A549 (cell line): Measurements from ENCODE around the gene MBNL3. TPM values are rescaled to one million over a fixed set of nuclear protein-coding genes. Genes with fewer than 3 reads are reported as not detected.

Experiments
- ATAC-seq, 2 experiments: fragments of 200-7000 bp in 1 of 2; fragments of >200 bp in 1 of 2; cut with Nextera tagmentation in 1 of 2; cut with Tn5 transposase in 1 of 2; 3 replicates each; pipeline versions ENCODE4 v1.8.0 to v1.9.1; 2018 to 2020; ENCODE audit warnings: mild to moderate bottlenecking in 1 of 2, moderate library complexity in 1 of 2
- CTCF ChIA-PET: fragments of 300-600 bp; sonication (Branson Sonifier 250); formaldehyde crosslinking; extraction: SDS; loops from one replicate; lab custom pipeline; 2021; ENCODE audit warnings: antibody characterized with exemption, inconsistent platforms; lab: Yijun Ruan, JAX
- POLR2A ChIA-PET: fragments of 350-600 bp; formaldehyde crosslinking; extraction: SDS; loops from one replicate; lab custom pipeline; 2021; ENCODE audit warnings: antibody characterized with exemption, inconsistent platforms; lab: Yijun Ruan, JAX
- DNase-seq, 2 experiments: peaks; one replicate each; pipeline versions ENCODE4 v3.0.0 to v3.0.0-alpha.2; 2011 to 2016; ENCODE audit warnings: low read depth in 1 of 2, low spot score in 1 of 2
- FAIRE-seq: peaks from 2 replicates; lab custom pipeline; 2011; peaks lifted over from hg19 to GRCh38; lab: Jason Lieb, UNC
- H3K27ac ChIP-seq, 2 experiments: fragments of >200 bp; sonication (Bioruptor Twin); formaldehyde crosslinking; 3 replicates each; pipeline ENCODE4 v1.5.1; 2016 to 2017
- H3K4me1 ChIP-seq: fragments of >200 bp; sonication (Bioruptor Twin); formaldehyde crosslinking; 3 replicates; pipeline ENCODE4 v1.6.1; 2016
- H3K4me2 ChIP-seq: fragments of >200 bp; sonication (Bioruptor Twin); formaldehyde crosslinking; 3 replicates; pipeline ENCODE4 v1.6.1; 2016
- H3K4me3 ChIP-seq: fragments of >200 bp; sonication (Bioruptor Twin); formaldehyde crosslinking; 3 replicates; pipeline ENCODE4 v1.5.1; 2016
- H3K9me3 ChIP-seq: fragments of >200 bp; sonication (Bioruptor Twin); formaldehyde crosslinking; 3 replicates; pipeline ENCODE4 v1.6.1; 2016
- BCL3 ChIP-seq: fragments of >200 bp; sonication (Bioruptor Twin); formaldehyde crosslinking; IDR thresholded peaks from 3 replicates; pipeline ENCODE4 v1.6.1; 2016
- BHLHE40 ChIP-seq: IDR thresholded peaks from 2 replicates; pipeline ENCODE4 v1.6.1; 2012; ENCODE audit warnings: low read depth, low read length, inconsistent platforms
- CBX8 ChIP-seq: fragments of 200-600 bp; sonication (generic); IDR thresholded peaks from 2 replicates; pipeline ENCODE4 v1.6.1; 2016
- CHD2 ChIP-seq: fragments of 150-350 bp; IDR thresholded peaks from 2 replicates; pipeline ENCODE4 v1.6.1; 2014; ENCODE audit warnings: low read length; ENCODE audit not compliant: partially characterized antibody
- EHMT2 ChIP-seq: fragments of 200-600 bp; sonication (generic); IDR thresholded peaks from 2 replicates; pipeline ENCODE4 v1.6.1; 2016; ENCODE audit warnings: antibody characterized with exemption, low read depth, mild to moderate bottlenecking, moderate library complexity
- EP300 ChIP-seq, 2 experiments: fragments of >200 bp; sonication (Bioruptor Twin); formaldehyde crosslinking; IDR thresholded peaks; 2 replicates in 1 of 2; 3 replicates in 1 of 2; pipeline ENCODE4 v1.6.1; 2016 to 2017
- ESRRA ChIP-seq: fragments of 150-350 bp; IDR thresholded peaks from 2 replicates; pipeline ENCODE4 v1.6.1; 2014; ENCODE audit warnings: mild to moderate bottlenecking, low read length, borderline replicate concordance
- FOSB ChIP-seq: fragments of 250-450 bp; sonication (Bioruptor Pico); IDR thresholded peaks from 2 replicates; pipeline ENCODE4 v1.5.0; 2020; ENCODE audit warnings: mild to moderate bottlenecking, moderate library complexity
- HES2 ChIP-seq: fragments of >200 bp; sonication (Bioruptor Twin); formaldehyde crosslinking; IDR thresholded peaks from 2 replicates; pipeline ENCODE4 v1.6.1; 2016
- HEYL ChIP-seq: fragments of 250-450 bp; sonication (Bioruptor Pico); IDR thresholded peaks from 2 replicates; pipeline ENCODE4 v1.8.0; 2021; ENCODE audit warnings: mild to moderate bottlenecking, moderate library complexity
- HMGXB4 ChIP-seq: fragments of 250-450 bp; sonication (Bioruptor Pico); IDR thresholded peaks from 2 replicates; pipeline ENCODE4 v1.5.0; 2021; ENCODE audit warnings: mild to moderate bottlenecking, moderate library complexity, borderline replicate concordance
- HOXA7 ChIP-seq: fragments of 250-450 bp; sonication (Bioruptor Pico); IDR thresholded peaks from 2 replicates; pipeline ENCODE4 v1.5.0; 2020; ENCODE audit warnings: mild to moderate bottlenecking, moderate library complexity
- JUN ChIP-seq, 2 experiments: fragments of >200 bp; sonication (Bioruptor Twin); formaldehyde crosslinking; IDR thresholded peaks; 2 replicates in 1 of 2; 3 replicates in 1 of 2; pipeline ENCODE4 v1.6.1; 2016 to 2017
- NR3C1 ChIP-seq: fragments of >200 bp; sonication (Bioruptor Twin); formaldehyde crosslinking; IDR thresholded peaks from 3 replicates; pipeline ENCODE4 v1.6.1; 2017
- PBX3 ChIP-seq: IDR thresholded peaks from 2 replicates; pipeline ENCODE4 v1.6.1; 2012
- PHF8 ChIP-seq: fragments of 200-600 bp; sonication (generic); IDR thresholded peaks from 2 replicates; pipeline ENCODE4 v1.6.1; 2016; ENCODE audit warnings: low read depth, mild to moderate bottlenecking, antibody characterized with exemption, moderate library complexity, borderline replicate concordance
- RARB ChIP-seq: fragments of 250-450 bp; sonication (Bioruptor Pico); IDR thresholded peaks from 2 replicates; pipeline ENCODE4 v1.8.0; 2021; ENCODE audit warnings: mild to moderate bottlenecking, moderate library complexity
- REST ChIP-seq: fragments of 200-600 bp; sonication (generic); IDR thresholded peaks from 2 replicates; pipeline ENCODE4 v1.6.1; 2016; ENCODE audit warnings: antibody characterized with exemption, mild to moderate bottlenecking, moderate library complexity
- RFX5 ChIP-seq: fragments of 450-650 bp; IDR thresholded peaks from 2 replicates; pipeline ENCODE4 v1.7.1; 2014; ENCODE audit warnings: antibody characterized with exemption, mild to moderate bottlenecking, moderate library complexity
- RNF2 ChIP-seq: fragments of 200-600 bp; sonication (generic); IDR thresholded peaks from 2 replicates; pipeline ENCODE4 v1.6.1; 2016; ENCODE audit warnings: low read depth, mild to moderate bottlenecking, antibody characterized with exemption, moderate library complexity, borderline replicate concordance
- USF2 ChIP-seq: fragments of 450-650 bp; IDR thresholded peaks from 2 replicates; pipeline ENCODE4 v1.6.1; 2014; ENCODE audit warnings: antibody characterized with exemption
- ZFP36 ChIP-seq: fragments of 450-650 bp; IDR thresholded peaks from 2 replicates; pipeline ENCODE4 v1.6.1; 2014; ENCODE audit warnings: borderline replicate concordance; ENCODE audit not compliant: partially characterized antibody
- WGBS: methylation state at CpG from one replicate; pipeline ENCODE4 v1.1.6; 2017; ENCODE audit errors: missing lambda C conversion rate; 5-methylcytosine and 5-hydroxymethylcytosine counted together
- polyA minus RNA-seq: library from RNA; depleted of rRNA, polyadenylated mRNA; stranded (reverse); fragments of >200 nt; gene quantifications from 2 replicates; pipeline ENCODE4 v1.2.3, GENCODE V29; 2011; rRNA and poly(A)+ RNA removed
- polyA plus RNA-seq, 4 experiments: library from polyadenylated mRNA; depleted of rRNA in 3 of 4; stranded (reverse); fragments of >200 nt; fragmentation: RNase III in 1 of 4; extraction: RNeasy Plus Mini Kit Qiagen cat#74134 plus additional on column Dnase treatment in 1 of 4; gene quantifications; 2 replicates in 3 of 4; 3 replicates in 1 of 4; pipeline ENCODE4 v1.2.3, GENCODE V29; 2011 to 2017

The MBNL3 gene
- polyA plus RNA-seq (2011; rRNA removed) = not detected in 2 replicates
- not detected in 2 replicates for polyA plus RNA-seq (2012; cell fraction: cytosol; rRNA removed)
- not detected in 2 replicates for polyA plus RNA-seq (2012; cell fraction: nucleus; rRNA removed)
- not detected in 3 replicates for polyA plus RNA-seq (2017; fragmentation: RNase III; extraction: RNeasy Plus Mini Kit Qiagen cat#74134 plus additional on column Dnase treatment)
- not detected in 2 replicates for polyA minus RNA-seq

- Histone ChIP-seq H3K9me3 (no peaks in the 10 kb centered on the region), H3K4me3 (peak within 1 kb of the TSS; percentile 56), H3K27ac (no peak within 1 kb of the TSS), H3K4me1 (peaks cover 9% of the 10 kb centered on the region; the same call in 1 of the 3 replicates), H3K4me2 (peak within 1 kb of the TSS; percentile 97)
- WGBS = 2% methylated on average over 24 of the region's 59 CpGs
- no peak for FAIRE-seq
- peak; percentile 84 to 86 for ATAC-seq
- POLR2A ChIA-PET = no interaction called here
- CTCF ChIA-PET = no interaction called here
- TF ChIP-seq HOXA7 (CRISPR knock-in tag) = no peak
- no peak for TF ChIP-seq HMGXB4
- TF ChIP-seq REST = no peak
- TF ChIP-seq CHD2 = no peak
- TF ChIP-seq HES2 = no peak
- TF ChIP-seq RARB = no peak
- TF ChIP-seq EP300 (IDR thresholded peaks at IDR 0.05) = no peak
- TF ChIP-seq RNF2 = no peak; the same call in 1 of the 2 replicates
- no peak for TF ChIP-seq ZFP36
- TF ChIP-seq BHLHE40 = no peak
- TF ChIP-seq HEYL (CRISPR knock-in tag) = no peak
- no peak for TF ChIP-seq BCL3
- TF ChIP-seq EHMT2 = no peak
- no peak for TF ChIP-seq JUN (IDR thresholded peaks at IDR 0.05)
- TF ChIP-seq USF2 = no peak
- TF ChIP-seq ESRRA = no peak
- DNase-seq = peak in 1 of 2 experiments; percentile 20
These were observed at the start of gene MBNL3 for GRCh38 chrX:132488819-132489577. Gene MBNL3, minus strand, starts transcription at chrX:132489038. Its CDS starts 49,427 bp downstream, at chrX:132439611.

GRCh38 chrX:132533409-132533808 lies 44.6 kb upstream of the MBNL3 start:
- no peak for ATAC-seq
- WGBS = 10% methylated on average over 2 of the region's 2 CpGs
- no peak overlapping the region for H3K27ac ChIP-seq
- POLR2A ChIA-PET = no interaction called here
- CTCF ChIA-PET = no interaction called here
- no peak for DNase-seq
- H3K9me3 ChIP-seq = no peaks in the 10 kb centered on the region
- FAIRE-seq = no peak
- H3K4me1 ChIP-seq = no peaks in the 10 kb centered on the region
- no peak overlapping the region for H3K4me3 ChIP-seq
- no peak overlapping the region for H3K4me2 ChIP-seq
- TF ChIP-seq CBX8 = no peak
- no peak for TF ChIP-seq ZFP36
- TF ChIP-seq PBX3 = no peak
- TF ChIP-seq RARB = no peak
- no peak for TF ChIP-seq RFX5
- no peak for TF ChIP-seq PHF8
- no peak for TF ChIP-seq NR3C1
- TF ChIP-seq FOSB = no peak
- TF ChIP-seq, all 56 proteins: peak for 0
